WTC11 (cell line): ENCODE data around the gene TMEM59L. TPM values are rescaled to one million over a fixed set of nuclear protein-coding genes. Genes with fewer than 3 reads are reported as not detected.
A peak's percentile ranks its signal among the peaks of the same experiment; 100 is the strongest.

ENCODE experiments used
- ATAC-seq: fragments of 200-7000 bp; cut with Tn5 transposase; 2 replicates; pipeline ENCODE4 v1.10.0; 2021; ENCODE audit warnings: mild to moderate bottlenecking, moderate library complexity
- CTCF ChIA-PET: fragments of 300-600 bp; sonication (Branson Sonifier 250); formaldehyde crosslinking; loops from one replicate; lab custom pipeline; 2021; ENCODE audit warnings: antibody characterized with exemption; lab: Charles Lee
- POLR2A ChIA-PET: fragments of 350-600 bp; sonication (Branson Sonifier 250); formaldehyde crosslinking; loops from one replicate; lab custom pipeline; 2021; ENCODE audit warnings: antibody characterized with exemption; lab: Charles Lee
- DNase-seq: peaks from one replicate; pipeline ENCODE4 v3.0.0; 2021; ENCODE audit warnings: low spot score
- H3K27ac Mint-ChIP-seq: 2 replicates; pipeline ENCODE4 v1.8.0; 2021; ENCODE audit warnings: mixed read lengths
- H3K27me3 Mint-ChIP-seq: 2 replicates; pipeline ENCODE4 v1.8.0; 2021; ENCODE audit warnings: low read depth, mild to moderate bottlenecking, moderate library complexity, mixed read lengths
- H3K36me3 Mint-ChIP-seq: 2 replicates; pipeline ENCODE4 v1.8.0; 2021; ENCODE audit warnings: mixed read lengths
- H3K4me1 Mint-ChIP-seq: 2 replicates; pipeline ENCODE4 v1.8.0; 2022; ENCODE audit warnings: mixed read lengths
- H3K4me3 Mint-ChIP-seq: 2 replicates; pipeline ENCODE4 v1.8.0; 2021; ENCODE audit warnings: mild to moderate bottlenecking, moderate library complexity, mixed read lengths
- H3K9me3 Mint-ChIP-seq: 2 replicates; pipeline ENCODE4 v1.8.0; 2021; ENCODE audit warnings: mixed read lengths
- AFF4 ChIP-seq: sonication (generic); formaldehyde crosslinking; IDR thresholded peaks from 2 replicates; pipeline ENCODE4 v1.8.1; 2023; ENCODE audit warnings: mild to moderate bottlenecking, missing genetic modification reagents, borderline replicate concordance
- AR ChIP-seq: fragments of 250-450 bp; sonication (Bioruptor Pico); IDR thresholded peaks from 2 replicates; pipeline ENCODE4 v1.9.0; 2021; ENCODE audit warnings: mild to moderate bottlenecking
- E2F1 ChIP-seq: sonication (generic); formaldehyde crosslinking; IDR thresholded peaks from 2 replicates; pipeline ENCODE4 v1.8.0; 2022; ENCODE audit warnings: mild to moderate bottlenecking, missing genetic modification reagents
- ELF4 ChIP-seq: sonication (generic); formaldehyde crosslinking; IDR thresholded peaks from 2 replicates; pipeline ENCODE4 v1.8.1; 2022; ENCODE audit warnings: low read depth, mild to moderate bottlenecking, moderate library complexity, missing genetic modification reagents
- FOXP1 ChIP-seq: sonication (generic); formaldehyde crosslinking; IDR thresholded peaks from 2 replicates; pipeline ENCODE4 v1.8.0; 2022; ENCODE audit warnings: missing genetic modification reagents, mild to moderate bottlenecking, moderate library complexity, borderline replicate concordance
- GRHL2 ChIP-seq: fragments of 250-450 bp; sonication (Bioruptor Pico); IDR thresholded peaks from 2 replicates; pipeline ENCODE4 v1.8.0; 2022; ENCODE audit warnings: mild to moderate bottlenecking, moderate library complexity; ENCODE audit not compliant: insufficient replicate concordance, severe bottlenecking
- IRF2 ChIP-seq: sonication (generic); formaldehyde crosslinking; IDR thresholded peaks from 2 replicates; pipeline ENCODE4 v1.8.0; 2022; ENCODE audit warnings: low read depth, missing genetic modification reagents, borderline replicate concordance
- JUN ChIP-seq: sonication (generic); formaldehyde crosslinking; IDR thresholded peaks from 2 replicates; pipeline ENCODE4 v1.8.0; 2023; ENCODE audit warnings: mild to moderate bottlenecking, missing genetic modification reagents
- NFATC4 ChIP-seq: fragments of 250-450 bp; sonication (Bioruptor Pico); IDR thresholded peaks from 2 replicates; pipeline ENCODE4 v1.9.0; 2021; ENCODE audit warnings: mild to moderate bottlenecking
- NFE2L1 ChIP-seq: sonication (generic); formaldehyde crosslinking; IDR thresholded peaks from 2 replicates; pipeline ENCODE4 v1.8.1; 2023; ENCODE audit warnings: missing genetic modification reagents
- RORB ChIP-seq: fragments of 250-450 bp; sonication (Bioruptor Pico); IDR thresholded peaks from 2 replicates; pipeline ENCODE4 v1.9.0; 2021; ENCODE audit warnings: mild to moderate bottlenecking
- SP1 ChIP-seq: sonication (generic); formaldehyde crosslinking; conservative IDR thresholded peaks from 2 replicates; pipeline ENCODE4 v1.8.1; 2022; ENCODE audit warnings: missing genetic modification reagents
- TP53 ChIP-seq: sonication (generic); formaldehyde crosslinking; IDR thresholded peaks from 2 replicates; pipeline ENCODE4 v1.8.1; 2023; ENCODE audit warnings: mild to moderate bottlenecking, missing genetic modification reagents
- ZNF219 ChIP-seq: sonication (generic); formaldehyde crosslinking; IDR thresholded peaks from 2 replicates; pipeline ENCODE4 v1.8.0; 2023; ENCODE audit warnings: missing genetic modification reagents, mild to moderate bottlenecking, borderline replicate concordance
- total RNA-seq: library from RNA; stranded (reverse); gene quantifications from 3 replicates; pipeline ENCODE4 v1.2.3, GENCODE V29; 2021

Gene TMEM59L
- total RNA-seq, 1 experiment from 2014 or later: 14.8 TPM

- CTCF ChIA-PET: interaction anchor here (0.8 to 0.9 kb wide), 2 partner anchors 67 to 111 kb away, joined by 3 read pairs; no protein-coding TSS in a partner anchor
- H3K9me3 Mint-ChIP-seq: peaks cover 3% of the 10 kb centered on the region; the same call in 1 of the 2 replicates
- no peaks in the 10 kb centered on the region for H3K27me3 Mint-ChIP-seq
- TF ChIP-seq ELF4 (CRISPR knock-in tag) (no peak), ZNF219 (CRISPR knock-in tag) (no peak)
- TF ChIP-seq, all 79 proteins: peak for 0
- POLR2A ChIA-PET: no interaction called here
- Mint-ChIP-seq H3K36me3 (no peaks in the 10 kb centered on the region), H3K27ac (peak overlapping the region; percentile 78), H3K4me3 (no peak overlapping the region), H3K4me1 (peaks cover 13% of the 10 kb centered on the region)
- ATAC-seq (no peak), DNase-seq (no peak)
Measured at GRCh38 chr19:18660051-18660910, 47.6 kb downstream of the TMEM59L start.

- no peak for ATAC-seq
- H3K27ac Mint-ChIP-seq: no peak overlapping the region; the same call in 1 of the 2 replicates
- CTCF ChIA-PET: interaction anchor here (0.7 to 0.9 kb wide), 3 partner anchors 68 to 120 kb away, joined by 3 read pairs; no protein-coding TSS in a partner anchor
Measured at GRCh38 chr19:18660939-18661670, 48.4 kb downstream of the TMEM59L start.

More at GRCh38 chr19:18660939-18661670, 48.4 kb downstream of the TMEM59L start:
- peaks cover 3% of the 10 kb centered on the region; the same call in 1 of the 2 replicates for H3K9me3 Mint-ChIP-seq
- no peak overlapping the region for H3K4me3 Mint-ChIP-seq
- H3K27me3 Mint-ChIP-seq: no peaks in the 10 kb centered on the region
- H3K36me3 Mint-ChIP-seq: no peaks in the 10 kb centered on the region
- peaks cover 13% of the 10 kb centered on the region for H3K4me1 Mint-ChIP-seq
- POLR2A ChIA-PET: no interaction called here
- no peak for TF ChIP-seq JUN (CRISPR knock-in tag)
- no peak for TF ChIP-seq NFATC4
- TF ChIP-seq NFE2L1: no peak
- no peak for TF ChIP-seq IRF2 (CRISPR knock-in tag)
- TF ChIP-seq GRHL2 (CRISPR knock-in tag): no peak
- no peak for TF ChIP-seq AR
- no peak for TF ChIP-seq TP53 (CRISPR knock-in tag)
- no peak for TF ChIP-seq ZNF219 (CRISPR knock-in tag)
- no peak for TF ChIP-seq FOXP1 (CRISPR knock-in tag)
- no peak for TF ChIP-seq AFF4 (CRISPR knock-in tag)
- TF ChIP-seq SP1 (CRISPR knock-in tag): no peak
- TF ChIP-seq E2F1 (CRISPR knock-in tag): no peak
- no peak for TF ChIP-seq RORB (CRISPR knock-in tag)
- TF ChIP-seq, all 79 proteins: peak for 0
- DNase-seq: no peak
